Astrocyte (in vitro differentiated cells and primary cell): ENCODE results near the gene STT3B. TPM values are rescaled to one million over a fixed set of nuclear protein-coding genes. Genes with fewer than 3 reads are reported as not detected.

Experiments used
- DNase-seq: peaks from one replicate; pipeline ENCODE4 v3.0.0-alpha.2; 2010; ENCODE audit warnings: low read depth
- FAIRE-seq: peaks from 2 replicates; lab custom pipeline; 2011; peaks lifted over from hg19 to GRCh38; lab: Jason Lieb, UNC
- H2AFZ ChIP-seq: 2 replicates; pipeline ENCODE4 v1.6.0; 2012; ENCODE audit warnings: low read depth, low read length, inconsistent platforms
- H3K27ac ChIP-seq: 2 replicates; pipeline ENCODE4 v1.5.1; 2011; ENCODE audit warnings: low read depth, low read length, inconsistent platforms
- H3K27me3 ChIP-seq: 2 replicates; pipeline ENCODE4 v1.6.0; 2011; ENCODE audit warnings: low read length, inconsistent platforms; ENCODE audit not compliant: insufficient read depth
- H3K36me3 ChIP-seq: 2 replicates; pipeline ENCODE4 v1.5.1; 2011; ENCODE audit warnings: low read length, inconsistent platforms; ENCODE audit not compliant: insufficient read depth
- H3K4me1 ChIP-seq: 2 replicates; pipeline ENCODE4 v1.5.1; 2011; ENCODE audit warnings: low read length, inconsistent platforms; ENCODE audit not compliant: insufficient read depth
- H3K4me2 ChIP-seq: 2 replicates; pipeline ENCODE4 v1.6.0; 2012; ENCODE audit warnings: low read length, inconsistent platforms
- H3K4me3 ChIP-seq: 2 replicates; pipeline ENCODE4 v1.5.1; 2011; ENCODE audit warnings: low read depth, mild to moderate bottlenecking, low read length, inconsistent platforms; ENCODE audit not compliant: insufficient read depth
- H3K79me2 ChIP-seq: 2 replicates; pipeline ENCODE4 v1.6.0; 2012; ENCODE audit warnings: mild to moderate bottlenecking, low read length, inconsistent platforms; ENCODE audit not compliant: insufficient read depth
- H3K9ac ChIP-seq: 2 replicates; pipeline ENCODE4 v1.6.0; 2012; ENCODE audit warnings: mild to moderate bottlenecking, low read length, inconsistent platforms
- H3K9me3 ChIP-seq: 2 replicates; pipeline ENCODE4 v1.5.1; 2012; ENCODE audit warnings: low read depth, mild to moderate bottlenecking, low read length, inconsistent platforms; ENCODE audit not compliant: insufficient read depth
- H4K20me1 ChIP-seq: 2 replicates; pipeline ENCODE4 v1.6.0; 2012; ENCODE audit warnings: low read length, inconsistent platforms; ENCODE audit not compliant: insufficient read depth
- H3K27ac Mint-ChIP-seq: one replicate; pipeline ENCODE4 v1.8.0; 2021; ENCODE audit warnings: mild to moderate bottlenecking, mixed read lengths; ENCODE audit not compliant: unreplicated experiment
- H3K27me3 Mint-ChIP-seq: one replicate; pipeline ENCODE4 v1.8.0; 2021; ENCODE audit warnings: low read depth, mixed read lengths; ENCODE audit not compliant: unreplicated experiment
- H3K36me3 Mint-ChIP-seq: one replicate; pipeline ENCODE4 v1.8.0; 2021; ENCODE audit warnings: low read depth, mixed read lengths; ENCODE audit not compliant: unreplicated experiment
- H3K4me1 Mint-ChIP-seq: one replicate; pipeline ENCODE4 v1.8.0; 2021; ENCODE audit warnings: low read depth, mixed read lengths; ENCODE audit not compliant: unreplicated experiment
- H3K4me3 Mint-ChIP-seq: one replicate; pipeline ENCODE4 v1.8.0; 2021; ENCODE audit warnings: mild to moderate bottlenecking, moderate library complexity, mixed read lengths; ENCODE audit not compliant: unreplicated experiment
- H3K9me3 Mint-ChIP-seq: one replicate; pipeline ENCODE4 v1.8.0; 2021; ENCODE audit warnings: mild to moderate bottlenecking, mixed read lengths; ENCODE audit not compliant: unreplicated experiment
- CTCF ChIP-seq: IDR thresholded peaks from 2 replicates; pipeline ENCODE4 v1.5.1; 2011; ENCODE audit warnings: low read depth, mild to moderate bottlenecking, inconsistent platforms, low read length, moderate library complexity; ENCODE audit not compliant: insufficient read depth
- EZH2 ChIP-seq: IDR thresholded peaks from 2 replicates; pipeline ENCODE4 v1.6.1; 2012; ENCODE audit warnings: mild to moderate bottlenecking, low read length, inconsistent platforms; ENCODE audit not compliant: insufficient read depth
- total RNA-seq: library from RNA; stranded (reverse); gene quantifications from 2 replicates; pipeline ENCODE4 v1.2.1, GENCODE V29; 2021

STT3B gene
- total RNA-seq, 1 donor from 2014 or later, result 156 TPM

GRCh38 chr3:31486865-31487533, 45.7 kb upstream of the STT3B start:
- no peaks in the 10 kb centered on the region for H3K27me3 ChIP-seq
- no peak overlapping the region for H3K9ac ChIP-seq
- H4K20me1 ChIP-seq, result no peaks in the 10 kb centered on the region
- Mint-ChIP-seq H3K4me3 (no peak overlapping the region), H3K4me1 (peaks cover 4% of the 10 kb centered on the region), H3K36me3 (no peaks in the 10 kb centered on the region), H3K9me3 (no peaks in the 10 kb centered on the region), H3K27me3 (no peaks in the 10 kb centered on the region), H3K27ac (no peak overlapping the region)
- H2AFZ ChIP-seq, result no peak overlapping the region
- H3K79me2 ChIP-seq, result no peaks in the 10 kb centered on the region
- no peaks in the 10 kb centered on the region for H3K36me3 ChIP-seq
- no peak overlapping the region for H3K4me3 ChIP-seq
- H3K27ac ChIP-seq, result no peak overlapping the region
- DNase-seq, result no peak
- H3K9me3 ChIP-seq, result peaks cover 4% of the 10 kb centered on the region
- no peak for FAIRE-seq
- H3K4me2 ChIP-seq, result no peak overlapping the region
- H3K4me1 ChIP-seq, result no peaks in the 10 kb centered on the region
- TF ChIP-seq EZH2 (no peak), CTCF (no peak)

- no peaks in the 10 kb centered on the region for H4K20me1 ChIP-seq
- no peaks in the 10 kb centered on the region for H3K79me2 ChIP-seq
- H3K4me1 ChIP-seq, result no peaks in the 10 kb centered on the region
- FAIRE-seq (no peak), DNase-seq (no peak)
- no peak overlapping the region for H2AFZ ChIP-seq
- no peaks in the 10 kb centered on the region for H3K27me3 Mint-ChIP-seq
- no peaks in the 10 kb centered on the region for H3K27me3 ChIP-seq
- H3K4me1 Mint-ChIP-seq, result peaks cover 4% of the 10 kb centered on the region
- no peak overlapping the region for H3K27ac Mint-ChIP-seq
- H3K4me3 ChIP-seq, result no peak overlapping the region
- no peak overlapping the region for H3K4me2 ChIP-seq
- H3K9me3 Mint-ChIP-seq, result no peaks in the 10 kb centered on the region
- H3K36me3 ChIP-seq, result no peaks in the 10 kb centered on the region
- peaks cover 4% of the 10 kb centered on the region for H3K9me3 ChIP-seq
- no peaks in the 10 kb centered on the region for H3K36me3 Mint-ChIP-seq
- H3K9ac ChIP-seq, result no peak overlapping the region
- TF ChIP-seq CTCF (no peak), EZH2 (no peak)
- H3K27ac ChIP-seq, result no peak overlapping the region
- no peak overlapping the region for H3K4me3 Mint-ChIP-seq
Measured at GRCh38 chr3:31488475-31489017, 44.2 kb upstream of the STT3B start.

GRCh38 chr3:31490502-31490901, 42.2 kb upstream of the STT3B start:
- FAIRE-seq (no peak), DNase-seq (no peak)
- Histone ChIP-seq H3K4me1 (no peaks in the 10 kb centered on the region), H3K79me2 (no peaks in the 10 kb centered on the region), H3K9ac (no peak overlapping the region), H3K9me3 (peaks cover 4% of the 10 kb centered on the region), H3K4me2 (no peak overlapping the region), H2AFZ (no peak overlapping the region), H4K20me1 (no peaks in the 10 kb centered on the region), H3K36me3 (no peaks in the 10 kb centered on the region), H3K4me3 (no peak overlapping the region), H3K27me3 (no peaks in the 10 kb centered on the region), H3K27ac (no peak overlapping the region)
- H3K4me1 Mint-ChIP-seq, result peaks cover 4% of the 10 kb centered on the region
- no peaks in the 10 kb centered on the region for H3K9me3 Mint-ChIP-seq
- TF ChIP-seq CTCF (no peak), EZH2 (no peak)
- no peaks in the 10 kb centered on the region for H3K36me3 Mint-ChIP-seq
- no peak overlapping the region for H3K27ac Mint-ChIP-seq
- no peaks in the 10 kb centered on the region for H3K27me3 Mint-ChIP-seq
- no peak overlapping the region for H3K4me3 Mint-ChIP-seq
